HG02840 (cell line): ENCODE measurements around the gene DGLUCY.
"Not testable (repeated sequence)": the region's sequence is repeated elsewhere in the genome, so short reads cannot be mapped to it uniquely, and the experiment has no call there.

Experiments used
- ATAC-seq: cut with Tn5 transposase; IDR thresholded peaks from one replicate; pipeline ENCODE4 v1.9.1; 2021; ENCODE audit warnings: mild to moderate bottlenecking, moderate library complexity, moderate number of reproducible peaks; ENCODE audit not compliant: unreplicated experiment, low FRiP score

Gene DGLUCY

GRCh38 chr14:91129261-91129660, 15.4 kb downstream of the DGLUCY start:
- ATAC-seq, result no peak

- ATAC-seq, result no peak
Observed at GRCh38 chr14:91135039-91135438, 21.2 kb downstream of the DGLUCY start.

GRCh38 chr14:91138511-91139359, 24.9 kb downstream of the DGLUCY start:
- ATAC-seq, result no peak

DNA sequence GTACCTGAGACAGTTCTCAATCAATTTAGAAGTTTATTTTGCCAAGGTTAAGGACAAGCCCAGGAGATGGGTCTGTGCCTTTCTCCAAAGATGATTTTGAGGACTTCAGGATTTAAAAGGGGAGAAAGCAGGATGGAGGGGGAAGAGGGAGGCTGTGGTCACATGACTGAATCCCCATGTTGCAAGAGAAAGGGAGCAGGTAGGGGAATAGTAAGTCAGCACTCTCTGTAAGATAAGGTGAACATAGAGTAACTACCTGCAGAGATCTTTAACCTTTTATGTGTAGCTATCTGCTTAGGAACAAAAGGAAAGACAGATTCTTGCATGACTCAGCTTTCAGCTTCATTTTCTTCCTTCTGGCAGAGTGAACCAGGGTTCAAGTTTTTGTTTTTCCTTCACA, 25.9 kb downstream of the DGLUCY start:
- no peak for ATAC-seq

- ATAC-seq, result no peak
Observed at GRCh38 chr14:91140672-91141071, 26.8 kb downstream of the DGLUCY start.

DNA sequence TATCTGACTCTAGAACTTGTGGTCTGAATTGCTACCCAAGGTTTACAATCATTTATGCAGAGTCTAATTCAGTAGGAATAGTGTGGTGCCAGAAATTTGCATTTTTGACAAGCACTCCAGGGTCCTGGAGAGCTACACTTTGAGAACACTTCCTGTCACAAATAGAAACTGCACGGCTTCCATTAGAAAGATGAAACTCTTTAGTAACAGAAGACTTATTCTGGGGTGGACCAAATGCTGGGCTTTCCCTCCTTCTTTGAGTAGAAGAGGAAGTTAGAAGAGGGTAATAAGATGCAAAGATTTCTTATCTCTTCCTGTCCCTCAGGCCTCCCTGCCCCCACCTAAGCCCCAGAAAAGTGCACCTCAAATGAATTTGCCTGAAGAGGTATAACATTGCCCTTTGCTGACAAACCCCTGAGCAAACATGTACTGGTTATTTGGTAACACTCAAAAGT, 28.4 kb downstream of the DGLUCY start:
- ATAC-seq, result peak; percentile 82

GRCh38 chr14:91143862-91144261, 30.0 kb downstream of the DGLUCY start:
- no peak for ATAC-seq

- ATAC-seq, result no peak
Observed at GRCh38 chr14:91144425-91145145, 30.7 kb downstream of the DGLUCY start.

GRCh38 chr14:91145391-91146160, 31.7 kb downstream of the DGLUCY start:
- ATAC-seq, result no peak

DNA sequence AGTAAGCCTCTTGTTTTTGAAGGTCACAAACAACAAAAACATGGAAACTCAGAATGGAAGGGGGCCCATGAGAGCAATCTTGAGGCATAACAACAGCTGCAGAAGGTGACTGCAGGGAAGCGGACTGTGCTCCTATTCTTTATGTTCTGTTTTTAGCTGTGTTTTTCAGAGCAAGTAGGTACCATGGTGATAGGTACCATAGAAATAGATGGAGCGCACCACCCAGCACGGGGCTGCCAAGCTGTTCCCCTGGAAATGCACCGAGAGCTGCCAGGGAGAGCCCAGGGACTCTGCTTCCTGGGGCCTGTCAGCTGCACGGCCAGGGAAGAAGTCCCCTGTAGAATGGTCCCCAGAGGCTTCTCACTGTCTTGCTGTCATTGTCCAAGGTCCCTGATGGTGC, 32.8 kb downstream of the DGLUCY start:
- ATAC-seq, result no peak

DNA sequence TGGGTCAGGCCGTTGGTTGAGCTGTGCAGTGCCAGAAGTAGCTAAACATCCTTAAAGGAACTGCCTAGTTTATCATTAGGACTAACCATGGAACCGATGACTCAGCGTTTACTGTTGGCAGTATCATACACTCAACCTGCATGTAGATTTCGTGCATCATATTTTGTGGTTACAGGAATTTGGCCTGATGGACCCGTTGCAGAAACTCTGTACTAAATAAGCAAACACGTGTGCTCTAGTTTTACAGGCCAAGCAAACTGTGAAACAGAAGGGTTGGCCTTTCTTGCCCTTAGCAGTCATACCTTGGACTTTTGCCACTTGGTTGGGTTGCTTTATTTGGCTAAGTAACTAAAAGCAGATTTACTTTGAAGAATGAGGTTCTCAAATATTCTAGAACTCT, 35.6 kb downstream of the DGLUCY start:
- ATAC-seq, result no peak

- no peak for ATAC-seq
Observed at GRCh38 chr14:91152499-91152898, 38.6 kb downstream of the DGLUCY start.

DNA sequence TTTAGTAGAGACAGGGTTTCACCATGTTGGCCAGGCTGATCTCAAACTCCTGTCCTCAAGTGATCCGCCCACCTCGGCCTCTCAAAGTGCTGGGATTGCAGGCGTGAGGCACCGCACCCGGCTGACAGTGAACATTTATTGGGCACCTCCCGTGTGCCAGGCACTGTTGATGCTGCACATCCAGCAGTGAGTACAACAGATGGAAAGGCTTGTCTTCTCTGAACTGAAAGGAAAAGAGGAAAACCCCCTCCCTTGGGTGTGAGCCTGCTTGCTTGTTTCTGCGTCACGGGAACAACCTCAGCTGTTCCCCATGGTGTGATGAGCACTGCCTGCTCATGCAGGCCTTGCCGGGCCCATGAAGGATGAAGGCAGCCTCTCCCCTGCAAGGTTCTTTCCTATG, 39.5 kb downstream of the DGLUCY start:
- no peak for ATAC-seq

- no peak for ATAC-seq
Observed at GRCh38 chr14:91154851-91155625, 41.2 kb downstream of the DGLUCY start.

- no peak for ATAC-seq
Observed at GRCh38 chr14:91155626-91156089, 41.8 kb downstream of the DGLUCY start.

- not testable (repeated sequence) for ATAC-seq
Observed at GRCh38 chr14:91156142-91156666, 42.3 kb downstream of the DGLUCY start.

- ATAC-seq, result not testable (repeated sequence)
Observed at GRCh38 chr14:91156877-91157276, 43.0 kb downstream of the DGLUCY start.

GRCh38 chr14:91158091-91158790, 44.4 kb downstream of the DGLUCY start:
- ATAC-seq, result no peak

- no peak for ATAC-seq
Observed at GRCh38 chr14:91159182-91159581, 45.3 kb downstream of the DGLUCY start.
